Measurements from ENCODE around the gene RCL1.

GRCh38 chr9:4890242-4890641, 97.5 kb downstream of the RCL1 start:
- no peak for TF ChIP-seq POLR2AphosphoS5 (IDR thresholded peaks at IDR 0.05; ENCODE audit: low read depth, low read length)
- TF ChIP-seq, protein P1, sequence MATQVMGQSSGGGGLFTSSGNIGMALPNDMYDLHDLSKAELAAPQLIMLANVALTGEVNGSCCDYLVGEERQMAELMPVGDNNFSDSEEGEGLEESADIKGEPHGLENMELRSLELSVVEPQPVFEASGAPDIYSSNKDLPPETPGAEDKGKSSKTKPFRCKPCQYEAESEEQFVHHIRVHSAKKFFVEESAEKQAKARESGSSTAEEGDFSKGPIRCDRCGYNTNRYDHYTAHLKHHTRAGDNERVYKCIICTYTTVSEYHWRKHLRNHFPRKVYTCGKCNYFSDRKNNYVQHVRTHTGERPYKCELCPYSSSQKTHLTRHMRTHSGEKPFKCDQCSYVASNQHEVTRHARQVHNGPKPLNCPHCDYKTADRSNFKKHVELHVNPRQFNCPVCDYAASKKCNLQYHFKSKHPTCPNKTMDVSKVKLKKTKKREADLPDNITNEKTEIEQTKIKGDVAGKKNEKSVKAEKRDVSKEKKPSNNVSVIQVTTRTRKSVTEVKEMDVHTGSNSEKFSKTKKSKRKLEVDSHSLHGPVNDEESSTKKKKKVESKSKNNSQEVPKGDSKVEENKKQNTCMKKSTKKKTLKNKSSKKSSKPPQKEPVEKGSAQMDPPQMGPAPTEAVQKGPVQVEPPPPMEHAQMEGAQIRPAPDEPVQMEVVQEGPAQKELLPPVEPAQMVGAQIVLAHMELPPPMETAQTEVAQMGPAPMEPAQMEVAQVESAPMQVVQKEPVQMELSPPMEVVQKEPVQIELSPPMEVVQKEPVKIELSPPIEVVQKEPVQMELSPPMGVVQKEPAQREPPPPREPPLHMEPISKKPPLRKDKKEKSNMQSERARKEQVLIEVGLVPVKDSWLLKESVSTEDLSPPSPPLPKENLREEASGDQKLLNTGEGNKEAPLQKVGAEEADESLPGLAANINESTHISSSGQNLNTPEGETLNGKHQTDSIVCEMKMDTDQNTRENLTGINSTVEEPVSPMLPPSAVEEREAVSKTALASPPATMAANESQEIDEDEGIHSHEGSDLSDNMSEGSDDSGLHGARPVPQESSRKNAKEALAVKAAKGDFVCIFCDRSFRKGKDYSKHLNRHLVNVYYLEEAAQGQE (IDR thresholded peaks at IDR 0.05; ENCODE audit: insufficient read depth in 1 of 2, low read depth in 2 of 2, low read length in 2 of 2), result no peak
- TF ChIP-seq FOXP2 (optimal IDR thresholded peaks at IDR 0.05; ENCODE audit: borderline replicate concordance, extremely low read depth, extremely low read length, insufficient read depth), result no peak
- no peak for TF ChIP-seq TAF1 (IDR thresholded peaks at IDR 0.05; ENCODE audit: borderline replicate concordance, insufficient read depth, low read length)
- TF ChIP-seq SIN3A (IDR thresholded peaks at IDR 0.05; ENCODE audit: borderline replicate concordance, insufficient read depth, low read length), result no peak

All from PFSK-1 (cell line).